ENCODE data around the gene DELE1.

Gene DELE1

DNA sequence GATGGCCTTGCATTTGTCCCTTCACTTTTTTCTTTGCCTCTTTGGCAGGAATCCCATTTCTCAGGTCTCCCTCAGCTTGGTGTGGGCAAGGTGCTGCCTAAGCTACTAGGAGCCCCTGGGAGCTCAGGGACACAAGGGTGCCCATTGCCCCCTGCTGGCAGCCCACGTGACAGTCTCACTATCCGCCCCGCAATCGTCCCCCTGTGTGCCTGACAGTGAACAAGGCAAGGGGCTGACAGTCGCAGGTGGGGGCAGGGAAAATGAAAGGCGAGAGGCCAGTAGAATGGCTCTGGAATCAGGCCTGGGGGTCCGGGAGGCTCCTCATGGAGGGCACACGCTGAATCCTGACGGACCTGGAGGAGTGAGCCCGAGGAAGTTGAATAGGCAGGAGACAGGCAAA is 36.3 kb downstream of the DELE1 start:
- peak; percentile 36 for DNase-seq

DNA sequence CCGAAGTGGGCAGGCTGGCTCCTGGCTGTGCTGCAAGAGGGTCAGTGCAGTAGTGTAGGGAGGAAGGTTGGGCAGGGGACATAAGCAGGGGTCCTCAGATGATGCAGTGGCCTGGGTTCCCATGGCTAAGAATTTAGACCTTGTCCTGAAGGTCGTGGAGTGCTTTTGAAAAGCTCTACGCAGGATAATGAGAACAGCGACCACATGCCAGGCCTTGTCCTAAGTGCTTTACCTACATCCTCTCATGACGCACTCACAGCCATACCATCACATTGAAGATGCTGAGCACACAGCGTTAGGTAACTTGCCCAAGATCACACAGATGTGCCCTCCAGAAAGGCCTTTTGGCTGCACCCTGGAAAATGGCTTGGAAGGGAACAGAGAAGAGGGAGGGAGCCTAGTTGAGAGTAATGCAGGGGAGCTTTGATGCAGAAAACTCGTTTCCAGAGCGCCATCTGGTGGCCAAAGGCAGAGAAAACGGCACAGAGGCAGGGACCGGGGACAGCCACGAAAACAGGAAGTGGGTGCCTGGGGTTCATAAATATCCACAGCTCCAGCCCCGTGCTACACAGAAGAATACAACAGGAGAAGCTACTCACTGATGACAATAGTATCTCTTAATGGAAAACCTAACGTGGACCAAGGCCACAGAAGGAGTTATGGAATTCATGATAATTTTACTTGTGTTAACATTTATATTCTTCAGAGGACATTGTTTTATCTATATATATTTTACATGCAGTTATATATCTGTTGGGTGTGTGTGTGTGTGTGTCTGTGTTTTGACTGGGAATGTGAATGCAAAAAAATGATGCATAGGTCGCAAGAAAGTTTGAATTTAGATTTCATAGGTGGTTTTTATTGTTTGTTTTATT is 37.0 kb downstream of the DELE1 start:
- DNase-seq: peak; percentile 93

- DNase-seq: no peak
Observed at GRCh38 chr5:141961466-141961865, 37.8 kb downstream of the DELE1 start.

DNA sequence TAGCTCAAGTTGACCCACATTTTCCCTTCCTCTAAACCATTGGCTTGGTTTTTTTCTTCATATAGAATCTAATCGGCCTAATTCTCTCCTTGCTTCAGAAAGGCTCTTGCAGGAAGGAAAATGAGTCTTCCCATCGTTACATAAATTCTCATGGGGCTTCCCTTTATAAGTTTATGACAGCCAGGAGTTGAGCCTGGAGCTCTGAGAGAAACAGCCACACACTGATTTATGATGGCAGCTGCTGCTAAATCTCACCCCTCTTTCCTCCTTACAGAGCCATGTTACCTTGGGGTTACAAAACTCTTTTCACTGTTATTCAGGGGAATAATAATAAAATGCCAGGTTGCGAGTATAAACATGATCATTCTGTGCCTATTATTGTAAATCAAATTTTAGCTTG is 40.0 kb downstream of the DELE1 start:
- no peak for DNase-seq

DNA sequence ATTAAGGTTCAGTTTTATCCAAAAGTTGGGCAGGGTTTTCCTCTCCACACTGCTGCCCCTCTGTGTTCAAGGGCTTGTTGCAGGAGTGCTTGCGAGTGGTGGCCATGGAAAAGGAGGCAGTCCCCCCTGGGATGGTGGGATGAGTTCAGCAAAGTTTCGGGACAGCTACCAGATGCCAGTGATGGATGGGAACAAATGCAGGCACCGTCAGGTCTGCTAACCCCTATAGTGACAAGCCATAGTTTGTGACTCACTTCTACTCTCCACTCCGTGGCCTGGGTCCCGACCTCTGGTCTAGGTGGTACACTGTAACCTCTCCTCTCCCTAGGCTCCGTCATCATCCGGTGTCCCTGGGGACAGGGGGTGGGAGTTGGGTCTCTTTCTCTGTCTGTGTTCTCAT is 41.4 kb downstream of the DELE1 start:
- DNase-seq: no peak

DNA sequence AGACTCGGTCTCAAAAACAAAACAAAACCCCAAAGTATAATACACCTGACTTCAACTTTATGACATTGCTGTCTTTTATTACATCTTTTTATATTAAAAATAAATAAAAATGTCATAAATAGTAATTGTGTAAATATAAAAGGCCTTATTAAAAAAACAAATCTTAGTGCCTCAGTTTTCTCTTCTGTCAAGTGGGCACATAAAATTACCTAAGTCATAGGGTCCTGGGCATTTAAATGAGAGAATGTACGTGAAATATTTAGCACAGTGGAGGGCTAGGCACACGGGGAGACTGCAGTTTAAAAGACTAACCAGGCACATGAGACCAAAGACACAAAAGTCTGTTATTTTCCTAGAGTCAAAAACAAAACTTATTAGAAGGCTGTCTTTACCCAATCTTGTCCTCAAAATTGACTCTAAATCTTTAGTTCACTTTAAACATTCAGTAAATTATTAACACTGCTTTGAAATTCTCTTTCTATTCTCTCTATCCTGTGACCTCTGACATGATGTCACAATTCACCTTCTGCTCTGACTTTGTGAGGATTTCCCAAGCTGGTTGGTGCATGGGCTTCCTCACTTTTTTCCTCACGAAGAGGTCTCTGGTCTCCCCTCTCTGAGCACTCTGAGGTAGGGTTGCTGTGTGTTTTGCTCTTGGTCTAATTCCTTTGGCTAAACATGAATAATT is 42.7 kb downstream of the DELE1 start:
- no peak for DNase-seq

GRCh38 chr5:141966963-141967333 is 43.3 kb downstream of the DELE1 start:
- no peak for DNase-seq

- DNase-seq: peak; percentile 98
Observed at GRCh38 chr5:141968914-141969608, 45.4 kb downstream of the DELE1 start, which contains the start of gene RNF14. Gene RNF14, plus strand, starts transcription at chr5:141969105. Its CDS starts 4,484 bp downstream, at chr5:141973589.

- peak; percentile 63 for DNase-seq
Observed at GRCh38 chr5:141969783-141970771, 46.4 kb downstream of the DELE1 start.

- DNase-seq: no peak
Observed at GRCh38 chr5:141973871-141974595, 50.4 kb downstream of the DELE1 start.

DNA sequence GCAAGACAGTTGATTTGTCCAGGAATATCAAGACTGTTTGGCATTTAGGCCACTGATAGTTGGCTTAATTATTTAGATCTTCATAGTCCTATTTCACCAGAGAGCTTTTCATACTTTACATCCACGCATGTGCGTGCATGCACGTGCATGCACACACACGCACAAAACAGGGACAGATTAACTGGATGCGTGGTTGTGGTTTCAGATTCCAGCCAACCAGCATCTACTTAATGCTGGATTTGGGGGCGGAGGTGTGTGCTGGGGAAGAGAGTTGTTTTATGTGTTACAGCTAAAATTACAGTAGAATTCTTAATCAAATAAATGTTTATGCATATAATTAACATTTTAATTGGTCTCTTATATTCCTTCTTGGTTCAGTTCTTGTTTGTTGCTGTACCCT is 52.5 kb downstream of the DELE1 start:
- DNase-seq: no peak

DNA sequence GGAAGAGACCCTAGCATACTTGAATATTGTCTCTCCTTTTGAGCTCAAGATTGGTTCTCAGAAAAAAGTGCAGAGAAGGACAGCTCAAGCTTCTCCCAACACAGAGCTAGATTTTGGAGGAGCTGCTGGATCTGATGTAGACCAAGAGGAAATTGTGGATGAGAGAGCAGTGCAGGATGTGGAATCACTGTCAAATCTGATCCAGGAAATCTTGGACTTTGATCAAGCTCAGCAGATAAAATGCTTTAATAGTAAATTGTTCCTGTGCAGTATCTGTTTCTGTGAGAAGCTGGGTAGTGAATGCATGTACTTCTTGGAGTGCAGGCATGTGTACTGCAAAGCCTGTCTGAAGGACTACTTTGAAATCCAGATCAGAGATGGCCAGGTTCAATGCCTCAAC is 54.7 kb downstream of the DELE1 start:
- DNase-seq: no peak

DNA sequence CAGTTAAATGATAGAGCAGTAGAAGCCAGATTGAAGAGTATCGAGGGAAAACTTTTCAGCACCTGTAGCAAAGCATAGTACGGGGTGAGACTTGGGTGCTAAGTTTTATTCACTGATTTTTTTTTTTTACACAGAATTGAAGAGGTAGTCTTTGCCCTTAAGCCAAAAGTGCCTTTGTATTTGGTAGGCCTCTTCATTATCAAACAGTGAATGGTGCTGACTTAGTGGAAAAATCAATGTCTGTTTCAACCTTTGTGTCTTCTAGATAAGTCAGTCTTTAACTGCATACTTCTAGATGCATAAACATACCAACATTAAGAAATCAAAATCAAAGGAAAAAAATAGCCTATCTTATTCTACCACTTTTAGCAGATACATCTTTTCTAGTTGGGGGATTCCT is 59.0 kb downstream of the DELE1 start:
- DNase-seq: no peak

DNA sequence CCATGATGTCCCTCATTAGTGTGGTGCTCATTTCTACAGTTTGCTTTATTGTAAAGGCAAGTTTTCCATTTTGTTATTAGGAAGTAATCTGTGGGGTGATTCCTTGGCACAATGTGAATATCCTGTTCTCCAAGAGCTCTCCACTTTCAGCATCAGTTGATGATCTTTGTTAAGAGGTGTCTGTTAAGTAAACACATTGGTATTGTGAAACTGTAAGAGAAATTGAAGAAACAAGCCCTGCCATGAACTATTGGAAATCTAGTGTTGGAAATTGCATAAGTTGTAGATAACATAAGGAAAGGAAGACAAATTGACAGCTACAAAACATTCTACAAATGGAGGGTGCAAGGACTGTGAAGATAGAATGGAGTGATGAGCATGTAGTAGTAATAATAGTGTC is 62.4 kb downstream of the DELE1 start:
- DNase-seq: no peak

GRCh38 chr5:141989720-141990119 is 66.0 kb downstream of the DELE1 start:
- DNase-seq: no peak
